Endothelial cell of umbilical vein (primary cell): Measurements from ENCODE around the gene B3GNT8. TPM values are rescaled to one million over a fixed set of nuclear protein-coding genes. Genes with fewer than 3 reads are reported as not detected.

Experiments used
- BruUV-seq: library from RNA; stranded (reverse); fragments of 400-500 nt; replicated peaks from 2 replicates; lab custom pipeline; 2021; lab: Mats Ljungman, UMichigan
- CTCF ChIA-PET: fragments of 300-600, 350-600 bp; sonication (Branson Sonifier 250); formaldehyde crosslinking; loops from one replicate; lab custom pipeline; 2021; ENCODE audit warnings: antibody characterized with exemption, inconsistent platforms; lab: Charles Lee
- POLR2A ChIA-PET: fragments of 300-600, 350-600 bp; sonication (Branson Sonifier 250); formaldehyde crosslinking; loops from one replicate; lab custom pipeline; 2021; ENCODE audit warnings: antibody characterized with exemption, inconsistent platforms; lab: Charles Lee
- DNase-seq: peaks from one replicate; pipeline ENCODE4 v3.0.0-alpha.2; 2011; ENCODE audit warnings: low read depth, low spot score
- FAIRE-seq: peaks from 2 replicates; lab custom pipeline; 2011; peaks lifted over from hg19 to GRCh38; lab: Jason Lieb, UNC
- H2AFZ ChIP-seq: 2 replicates; pipeline ENCODE4 v1.6.0; 2012; ENCODE audit warnings: low read depth, low read length, control low read depth, inconsistent platforms
- H3K27ac ChIP-seq: 2 replicates; pipeline ENCODE4 v1.5.1; 2011; ENCODE audit warnings: low read depth, mild to moderate bottlenecking, control low read depth, low read length, moderate library complexity; ENCODE audit not compliant: insufficient read depth
- H3K27me3 ChIP-seq, 2 experiments: 2 replicates each; pipeline versions ENCODE4 v1.6.0 to v1.6.1; 2011; ENCODE audit warnings: low read length in 2 of 2, mixed read lengths in 1 of 2; ENCODE audit not compliant: control insufficient read depth in 2 of 2, insufficient read depth in 2 of 2
- H3K36me3 ChIP-seq, 2 experiments: 2 replicates in 1 of 2; 3 replicates in 1 of 2; pipeline ENCODE4 v1.5.1; 2011; ENCODE audit warnings: low read length in 2 of 2, mild to moderate bottlenecking in 1 of 2, moderate library complexity in 1 of 2; ENCODE audit not compliant: control insufficient read depth in 2 of 2, insufficient read depth in 2 of 2; ENCODE audit errors: extremely low read depth in 1 of 2
- H3K4me1 ChIP-seq: 3 replicates; pipeline ENCODE4 v1.5.1; 2011; ENCODE audit warnings: mild to moderate bottlenecking, low read length; ENCODE audit not compliant: control insufficient read depth, insufficient read depth; ENCODE audit errors: extremely low read depth
- H3K4me2 ChIP-seq: 2 replicates; pipeline ENCODE4 v1.6.1; 2011; ENCODE audit warnings: low read length, control low read depth, mixed read lengths; ENCODE audit not compliant: insufficient read depth
- H3K4me3 ChIP-seq, 3 experiments: fragments of 200-600 bp in 1 of 3; sonication (generic), shearing (Covaris generic) in 1 of 3; replicated peaks in 1 of 3; 2 replicates each; pipeline ENCODE4 v1.5.1; 2011 to 2016; ENCODE audit warnings: control low read depth in 3 of 3, low read length in 3 of 3, mild to moderate bottlenecking in 2 of 3, inconsistent platforms in 1 of 3, low read depth in 1 of 3, moderate library complexity in 1 of 3; ENCODE audit not compliant: insufficient read depth in 1 of 3
- H3K79me2 ChIP-seq: 2 replicates; pipeline ENCODE4 v1.6.0; 2012; ENCODE audit warnings: low read length, inconsistent platforms; ENCODE audit not compliant: control insufficient read depth, insufficient read depth
- H3K9ac ChIP-seq: replicated peaks from 2 replicates; pipeline ENCODE3; 2011; ENCODE audit warnings: low read length, control low read depth; ENCODE audit not compliant: insufficient read depth; ENCODE audit errors: extremely low read depth
- H3K9me1 ChIP-seq: replicated peaks from 3 replicates; pipeline ENCODE4 v1.6.0; 2011; ENCODE audit warnings: mild to moderate bottlenecking, low read length; ENCODE audit not compliant: control insufficient read depth, insufficient read depth; ENCODE audit errors: extremely low read depth
- H3K9me3 ChIP-seq: replicated peaks from 2 replicates; pipeline ENCODE4 v1.5.1; 2012; ENCODE audit warnings: low read length, inconsistent platforms; ENCODE audit not compliant: control insufficient read depth, insufficient read depth
- H4K20me1 ChIP-seq: replicated peaks from 2 replicates; pipeline ENCODE3; 2011; ENCODE audit warnings: mild to moderate bottlenecking, low read length; ENCODE audit not compliant: control insufficient read depth, insufficient read depth; ENCODE audit errors: extremely low read depth
- EZH2 ChIP-seq: IDR thresholded peaks from 2 replicates; pipeline ENCODE4 v1.6.1; 2012; ENCODE audit warnings: borderline replicate concordance, low read depth, mild to moderate bottlenecking, moderate library complexity, low read length, inconsistent platforms; ENCODE audit not compliant: severe bottlenecking
- FOS ChIP-seq: IDR thresholded peaks from 2 replicates; pipeline ENCODE4 v1.6.1; 2011; ENCODE audit warnings: mild to moderate bottlenecking, low read length, moderate library complexity, borderline replicate concordance; ENCODE audit not compliant: insufficient read depth
- GATA2 ChIP-seq: IDR thresholded peaks from 2 replicates; pipeline ENCODE4 v1.7.0; 2011; ENCODE audit warnings: low read depth, mild to moderate bottlenecking, moderate library complexity, mixed read lengths, low read length; ENCODE audit not compliant: insufficient read length, insufficient read depth
- JUN ChIP-seq: IDR thresholded peaks from 2 replicates; pipeline ENCODE4 v1.6.1; 2011; ENCODE audit warnings: borderline replicate concordance, low read depth; ENCODE audit not compliant: insufficient read length, insufficient read depth
- MYC ChIP-seq: IDR thresholded peaks from one replicate; pipeline ENCODE4 v1.6.1; 2011; ENCODE audit warnings: mild to moderate bottlenecking, low read depth, low read length
- POLR2A ChIP-seq: IDR thresholded peaks from 2 replicates; pipeline ENCODE4 v1.6.1; 2012; ENCODE audit warnings: low read depth, mild to moderate bottlenecking, control low read depth, low read length
- POLR2AphosphoS5 ChIP-seq: IDR thresholded peaks from 2 replicates; pipeline ENCODE4 v1.6.1; 2012; ENCODE audit warnings: low read depth, mild to moderate bottlenecking, control low read depth, low read length, moderate library complexity; ENCODE audit not compliant: insufficient read depth
- dilution Hi-C: fragments of 300-500 bp; cut with MboI; formaldehyde crosslinking; loops from one replicate; pipeline ENCODE4 v1.15.0; 2019; ENCODE audit warnings: low sequenced_read_pairs; ENCODE audit not compliant: extremely low pct_ligation_motif_present
- intact Hi-C: fragments of 100-400 bp; cut with micrococcal nuclease; formaldehyde crosslinking; loops from one replicate; pipeline ENCODE4 v1.10.0; 2022
- polyA plus RNA-seq, 4 experiments: library from polyadenylated mRNA; depleted of rRNA in 3 of 4; stranded (reverse) in 3 of 4; unstranded in 1 of 4; fragments of >200 nt; gene quantifications; 2 replicates each; pipeline versions ENCODE4 v1.2.1 to v1.2.3, GENCODE V29; 2011 to 2012; ENCODE audit warnings: missing spikeins in 1 of 4
- total RNA-seq: library from RNA; stranded (reverse); gene quantifications from 2 replicates; pipeline ENCODE4 v1.2.3, GENCODE V29; 2021
- TF ChIP-seq, protein P1 (sequence below): IDR thresholded peaks from 2 replicates; pipeline ENCODE4 v1.6.1; 2011; ENCODE audit not compliant: insufficient read depth, insufficient read length
- TF ChIP-seq, protein P2 (sequence below), 2 donors: IDR thresholded peaks; 1 replicate in 1 of 2; 2 replicates in 1 of 2; pipeline ENCODE4 v1.5.1; 2011; ENCODE audit warnings: low read length in 2 of 2, mild to moderate bottlenecking in 2 of 2, moderate library complexity in 2 of 2, control low read depth in 1 of 2, inconsistent platforms in 1 of 2, low read depth in 1 of 2; ENCODE audit not compliant: insufficient read depth in 1 of 2; ENCODE audit errors: extremely low read depth in 1 of 2

B3GNT8 gene
- total and polyA plus RNA-seq, 2 donors (not counting 3 experiments of a cell fraction or from before 2014, with no cell fraction given), result 3.6 to 7.6 TPM

DNA sequence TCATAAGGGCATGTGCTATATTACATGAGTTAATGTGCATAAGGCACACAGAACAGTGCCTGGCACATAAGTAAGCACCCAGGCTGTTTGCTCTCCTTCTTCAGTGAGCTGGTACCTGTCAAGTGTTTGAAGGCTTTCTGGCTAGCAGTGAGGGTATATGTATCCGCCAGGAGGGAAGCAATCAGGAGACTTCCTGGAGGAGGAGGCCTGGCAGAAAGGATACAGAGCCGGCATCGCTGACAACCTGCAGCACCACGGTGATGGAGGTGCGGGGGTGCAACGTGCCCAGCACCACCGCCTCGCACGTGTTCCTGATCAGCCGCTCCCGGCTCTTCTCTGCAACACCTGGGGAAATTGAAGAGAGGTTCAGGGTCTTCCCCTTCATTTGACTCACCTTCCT lies 35.6 kb downstream of the B3GNT8 start:
- Histone ChIP-seq H3K4me3 (no peak overlapping the region), H3K9ac (no peak overlapping the region), H3K27ac (no peak overlapping the region), H4K20me1 (no peaks in the 10 kb centered on the region), H3K9me1 (no peaks in the 10 kb centered on the region), H3K27me3 (no peaks in the 10 kb centered on the region), H3K4me2 (no peak overlapping the region), H3K4me1 (no peaks in the 10 kb centered on the region), H3K9me3 (no peaks in the 10 kb centered on the region), H3K79me2 (no peaks in the 10 kb centered on the region), H3K36me3 (peaks cover 3 to 11% of the 10 kb centered on the region in 2 experiments), H2AFZ (no peak overlapping the region)
- DNase-seq (no peak), FAIRE-seq (no peak)
- CTCF ChIA-PET, result no interaction called here
- no TSS peak for BruUV-seq
- TF ChIP-seq, protein P1, sequence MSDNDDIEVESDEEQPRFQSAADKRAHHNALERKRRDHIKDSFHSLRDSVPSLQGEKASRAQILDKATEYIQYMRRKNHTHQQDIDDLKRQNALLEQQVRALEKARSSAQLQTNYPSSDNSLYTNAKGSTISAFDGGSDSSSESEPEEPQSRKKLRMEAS, result no peak
- TF ChIP-seq POLR2AphosphoS5 (no peak), POLR2A (no peak), MYC (no peak), GATA2 (no peak), FOS (no peak), EZH2 (no peak), JUN (no peak)
- TF ChIP-seq, protein P2, sequence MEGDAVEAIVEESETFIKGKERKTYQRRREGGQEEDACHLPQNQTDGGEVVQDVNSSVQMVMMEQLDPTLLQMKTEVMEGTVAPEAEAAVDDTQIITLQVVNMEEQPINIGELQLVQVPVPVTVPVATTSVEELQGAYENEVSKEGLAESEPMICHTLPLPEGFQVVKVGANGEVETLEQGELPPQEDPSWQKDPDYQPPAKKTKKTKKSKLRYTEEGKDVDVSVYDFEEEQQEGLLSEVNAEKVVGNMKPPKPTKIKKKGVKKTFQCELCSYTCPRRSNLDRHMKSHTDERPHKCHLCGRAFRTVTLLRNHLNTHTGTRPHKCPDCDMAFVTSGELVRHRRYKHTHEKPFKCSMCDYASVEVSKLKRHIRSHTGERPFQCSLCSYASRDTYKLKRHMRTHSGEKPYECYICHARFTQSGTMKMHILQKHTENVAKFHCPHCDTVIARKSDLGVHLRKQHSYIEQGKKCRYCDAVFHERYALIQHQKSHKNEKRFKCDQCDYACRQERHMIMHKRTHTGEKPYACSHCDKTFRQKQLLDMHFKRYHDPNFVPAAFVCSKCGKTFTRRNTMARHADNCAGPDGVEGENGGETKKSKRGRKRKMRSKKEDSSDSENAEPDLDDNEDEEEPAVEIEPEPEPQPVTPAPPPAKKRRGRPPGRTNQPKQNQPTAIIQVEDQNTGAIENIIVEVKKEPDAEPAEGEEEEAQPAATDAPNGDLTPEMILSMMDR (IDR thresholded peaks at IDR 0.05; ENCODE audit: extremely low read depth in 1 of 2, insufficient read depth in 1 of 2, low read depth in 1 of 2, low read length in 2 of 2), result no peak
- dilution Hi-C loops, result no loop called here
- POLR2A ChIA-PET, result no interaction called here
- intact Hi-C loops, result no loop called here
